Measurements from ENCODE around the gene CARD11. TPM values are rescaled to one million over a fixed set of nuclear protein-coding genes. Genes with fewer than 3 reads are reported as not detected.
A peak's percentile ranks its signal among the peaks of the same experiment; 100 is the strongest.

Gene CARD11
- total RNA-seq, 1 donor from 2014 or later, result 11.0 TPM

- no peak for TF ChIP-seq CTCF (IDR thresholded peaks at IDR 0.05; ENCODE audit: unreplicated experiment)
- Mint-ChIP-seq H3K4me1 (ENCODE audit: low read depth) (peaks cover 5% of the 10 kb centered on the region), H3K27ac (no peak overlapping the region), H3K36me3 (ENCODE audit: insufficient read depth) (peaks cover 9% of the 10 kb centered on the region), H3K9me3 (ENCODE audit: low read depth) (no peaks in the 10 kb centered on the region), H3K27me3 (peaks cover 16% of the 10 kb centered on the region), H3K4me3 (ENCODE audit: low read depth) (no peak overlapping the region)
- no peak for DNase-seq (ENCODE audit: low spot score, unreplicated experiment)
Observed at GRCh38 chr7:2941216-2941859, 102.3 kb downstream of the CARD11 start.

- peaks cover 9% of the 10 kb centered on the region for H3K36me3 Mint-ChIP-seq (ENCODE audit: insufficient read depth)
- H3K27ac Mint-ChIP-seq, result no peak overlapping the region
- H3K4me1 Mint-ChIP-seq (ENCODE audit: low read depth), result peaks cover 5% of the 10 kb centered on the region
- DNase-seq (ENCODE audit: low spot score, unreplicated experiment), result no peak
- H3K9me3 Mint-ChIP-seq (ENCODE audit: low read depth), result no peaks in the 10 kb centered on the region
- peaks cover 16% of the 10 kb centered on the region for H3K27me3 Mint-ChIP-seq
- TF ChIP-seq CTCF (IDR thresholded peaks at IDR 0.05; ENCODE audit: unreplicated experiment), result no peak
- H3K4me3 Mint-ChIP-seq (ENCODE audit: low read depth), result no peak overlapping the region
Observed at GRCh38 chr7:2940466-2940865, 103.2 kb downstream of the CARD11 start.

- TF ChIP-seq CTCF (IDR thresholded peaks at IDR 0.05; ENCODE audit: unreplicated experiment), result no peak
- Mint-ChIP-seq H3K36me3 (ENCODE audit: insufficient read depth) (peaks cover 7% of the 10 kb centered on the region), H3K4me3 (ENCODE audit: low read depth) (no peak overlapping the region), H3K27me3 (peaks cover 16% of the 10 kb centered on the region), H3K27ac (peak overlapping the region; percentile 29), H3K9me3 (ENCODE audit: low read depth) (no peaks in the 10 kb centered on the region), H3K4me1 (ENCODE audit: low read depth) (peaks cover 5% of the 10 kb centered on the region)
- DNase-seq (ENCODE audit: low spot score, unreplicated experiment), result no peak
Observed at GRCh38 chr7:2939193-2939885, 104.3 kb downstream of the CARD11 start.

- no peak for DNase-seq (ENCODE audit: low spot score, unreplicated experiment)
- peaks cover 4% of the 10 kb centered on the region for H3K36me3 Mint-ChIP-seq (ENCODE audit: insufficient read depth)
- H3K27me3 Mint-ChIP-seq, result peaks cover 16% of the 10 kb centered on the region
- H3K9me3 Mint-ChIP-seq (ENCODE audit: low read depth), result no peaks in the 10 kb centered on the region
- H3K4me3 Mint-ChIP-seq (ENCODE audit: low read depth), result no peak overlapping the region
- no peak for TF ChIP-seq CTCF (IDR thresholded peaks at IDR 0.05; ENCODE audit: unreplicated experiment)
- H3K4me1 Mint-ChIP-seq (ENCODE audit: low read depth), result peaks cover 5% of the 10 kb centered on the region
- peak overlapping the region; percentile 29 for H3K27ac Mint-ChIP-seq
Observed at GRCh38 chr7:2938514-2939192, 105.0 kb downstream of the CARD11 start.

GRCh38 chr7:2937701-2938513, 105.8 kb downstream of the CARD11 start:
- DNase-seq (ENCODE audit: low spot score, unreplicated experiment), result no peak
- Mint-ChIP-seq H3K9me3 (ENCODE audit: low read depth) (no peaks in the 10 kb centered on the region), H3K27me3 (peaks cover 16% of the 10 kb centered on the region), H3K4me3 (ENCODE audit: low read depth) (no peak overlapping the region), H3K4me1 (ENCODE audit: low read depth) (peaks cover 5% of the 10 kb centered on the region), H3K27ac (no peak overlapping the region), H3K36me3 (ENCODE audit: insufficient read depth) (peaks cover 4% of the 10 kb centered on the region)
- TF ChIP-seq CTCF (IDR thresholded peaks at IDR 0.05; ENCODE audit: unreplicated experiment), result no peak

All from progenitor cell of endocrine pancreas (in vitro differentiated cells).